HG02885 (cell line): Measurements from ENCODE around the gene TOLLIP.

Experiments used
- ATAC-seq: cut with Tn5 transposase; IDR thresholded peaks from one replicate; pipeline ENCODE4 v1.9.1; 2021; ENCODE audit warnings: mild to moderate bottlenecking; ENCODE audit not compliant: unreplicated experiment, poor library complexity

The TOLLIP gene

DNA sequence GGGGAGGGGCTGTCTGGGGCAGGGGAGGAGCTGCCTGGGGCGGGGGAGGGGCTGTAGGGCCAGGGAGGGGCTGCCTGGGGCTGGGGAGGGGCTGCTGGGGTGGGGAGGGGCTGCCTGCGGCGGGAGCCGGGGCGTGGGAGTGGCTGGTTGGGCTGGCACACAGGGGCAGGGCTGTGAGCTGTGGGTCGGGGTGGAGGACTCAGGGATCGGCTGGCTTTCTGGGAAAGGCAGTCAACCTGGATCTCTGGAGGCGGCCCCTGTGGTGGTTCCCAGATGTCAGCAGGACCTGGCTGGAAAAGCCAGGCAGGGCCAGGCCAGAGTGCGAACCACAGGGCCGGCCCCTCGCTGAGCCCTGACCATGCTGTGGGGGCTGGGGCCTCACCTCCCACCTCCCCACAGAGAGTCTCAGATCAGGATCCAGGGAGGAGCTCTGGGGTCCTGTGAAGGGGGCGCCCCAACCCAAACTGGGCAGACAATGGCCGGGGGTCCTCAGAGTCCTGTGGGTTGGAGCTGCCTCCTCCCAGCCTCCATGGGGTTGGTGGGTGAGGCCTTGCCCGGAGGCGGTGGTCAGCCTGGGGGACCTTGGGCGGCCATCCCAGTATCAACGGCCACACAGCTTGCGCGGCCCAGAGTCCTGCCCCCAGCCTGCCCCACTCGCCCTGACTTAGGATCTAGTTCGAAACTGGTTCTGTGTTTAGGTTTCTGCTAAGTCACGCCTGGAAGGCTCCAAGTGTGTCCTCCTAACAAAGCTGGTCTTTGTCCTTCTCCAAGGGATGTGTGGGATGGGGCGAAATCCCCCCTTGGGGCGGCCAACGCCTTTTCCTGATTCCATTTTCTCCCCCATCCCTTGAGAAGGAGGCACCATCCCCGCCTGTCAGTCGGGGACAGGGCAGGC lies 84.7 kb downstream of the TOLLIP start:
- no peak for ATAC-seq
